Midbrain (tissue), 1 donor: ENCODE measurements around the gene EPS15.

Source experiments
- DNase-seq: peaks from one replicate; lab custom pipeline; 2025; lab: John Stamatoyannopoulos, UW

EPS15 gene

GRCh38 chr1:51381964-51382363, 137.1 kb downstream of the EPS15 start:
- no peak for DNase-seq

DNA sequence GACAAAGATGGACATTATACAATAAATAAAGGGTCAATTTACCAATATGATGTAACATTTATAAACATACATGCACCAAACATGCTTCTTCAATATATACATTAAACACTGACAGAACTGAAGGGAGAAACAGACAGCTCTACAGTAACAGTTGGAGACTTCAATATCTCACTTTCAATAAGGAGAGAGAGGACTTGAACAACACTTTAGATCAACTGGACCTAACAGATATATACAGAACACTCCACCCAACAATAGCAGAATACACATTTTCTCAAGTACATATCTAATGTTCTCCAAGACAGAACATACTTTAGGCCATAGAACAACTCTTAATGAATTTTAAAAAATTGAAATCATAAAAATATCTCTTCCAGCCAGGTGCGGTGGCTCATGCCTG, 138.1 kb downstream of the EPS15 start:
- DNase-seq = no peak

DNA sequence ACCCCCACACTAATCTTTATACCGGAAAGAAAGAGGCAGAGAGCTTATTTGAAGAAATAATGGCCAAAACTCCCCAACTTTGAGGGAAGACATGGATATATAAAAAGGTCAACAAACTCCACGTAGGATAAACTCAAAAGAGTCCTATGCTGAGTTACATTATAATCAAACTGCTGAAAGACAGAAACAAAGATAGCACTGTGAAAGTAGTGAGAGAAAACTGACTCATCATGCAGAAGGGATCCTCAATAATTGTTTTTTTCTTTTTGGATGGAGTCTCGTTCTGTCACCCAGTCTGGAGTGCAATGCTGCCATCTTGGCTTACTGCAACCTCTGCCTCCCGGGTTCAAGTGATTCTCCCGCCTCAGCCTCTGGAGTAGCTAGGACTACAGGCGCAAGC, 140.2 kb downstream of the EPS15 start:
- DNase-seq = no peak

- no peak for DNase-seq
Measured at GRCh38 chr1:51373898-51374297, 145.2 kb downstream of the EPS15 start.

GRCh38 chr1:51372561-51372960, 146.5 kb downstream of the EPS15 start:
- DNase-seq = no peak

DNA sequence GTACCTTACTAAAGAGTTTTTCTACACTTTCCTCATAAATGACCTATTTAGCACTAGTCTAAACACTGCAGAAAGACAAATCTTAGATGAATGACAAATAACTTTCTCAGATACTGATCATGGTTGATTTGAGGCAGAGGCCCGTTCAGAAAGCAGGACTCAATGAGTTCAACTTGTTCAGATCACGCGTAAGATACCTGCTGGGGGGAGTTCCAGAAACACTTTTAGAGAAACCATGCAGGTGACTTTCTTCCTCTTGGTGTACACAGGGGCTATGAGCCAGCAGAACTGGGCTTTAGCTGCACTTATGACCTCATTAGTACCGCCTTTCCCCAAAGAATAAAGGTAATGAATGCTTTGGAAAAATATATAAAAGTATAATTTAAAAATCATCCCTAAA, 149.9 kb downstream of the EPS15 start:
- DNase-seq = no peak

- DNase-seq = no peak
Measured at GRCh38 chr1:51365774-51366173, 153.3 kb downstream of the EPS15 start.

DNA sequence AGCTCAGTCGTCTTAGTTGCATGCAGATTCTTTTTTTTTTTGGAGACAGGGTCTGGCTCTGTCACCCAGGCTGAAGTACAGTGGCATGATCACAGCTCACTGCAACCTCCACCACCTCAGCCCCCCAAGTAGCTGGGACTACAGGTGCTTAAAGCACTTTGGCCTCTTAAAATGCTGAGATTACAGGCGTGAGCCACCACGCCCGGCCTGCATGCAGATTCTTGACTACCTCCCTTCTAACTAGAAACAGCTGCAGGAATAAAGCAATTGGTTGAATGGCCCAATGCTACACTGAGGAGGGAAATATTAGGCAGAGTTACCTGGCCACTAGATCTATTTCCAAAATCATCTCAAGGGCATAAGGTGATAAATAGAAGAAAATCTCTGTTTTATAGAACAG, 159.2 kb downstream of the EPS15 start:
- no peak for DNase-seq

- no peak for DNase-seq
Measured at GRCh38 chr1:51355382-51355781, 163.7 kb downstream of the EPS15 start.

GRCh38 chr1:51354416-51354815, 164.7 kb downstream of the EPS15 start:
- DNase-seq = no peak

- DNase-seq = no peak
Measured at GRCh38 chr1:51351907-51352306, 167.2 kb downstream of the EPS15 start.

GRCh38 chr1:51349862-51350261, 169.2 kb downstream of the EPS15 start:
- DNase-seq = no peak

DNA sequence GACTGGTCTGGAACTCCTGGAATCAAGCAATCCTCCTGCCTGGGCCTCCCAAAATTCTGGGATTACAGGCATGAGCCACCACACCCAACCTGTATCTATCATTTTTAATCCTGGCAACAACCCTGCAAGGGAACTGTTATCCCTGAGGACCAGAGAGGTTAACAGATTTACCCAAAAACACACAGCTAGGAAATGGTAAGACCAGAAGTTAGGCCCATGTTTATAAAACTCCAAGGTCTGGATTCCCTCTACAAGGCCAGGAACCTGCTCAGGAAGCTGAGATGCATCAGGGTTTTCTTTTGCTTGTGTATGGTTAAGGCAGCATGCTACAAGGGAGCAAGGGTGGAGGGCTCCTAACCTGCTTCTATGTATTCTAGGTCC, 170.9 kb downstream of the EPS15 start:
- DNase-seq = no peak

DNA sequence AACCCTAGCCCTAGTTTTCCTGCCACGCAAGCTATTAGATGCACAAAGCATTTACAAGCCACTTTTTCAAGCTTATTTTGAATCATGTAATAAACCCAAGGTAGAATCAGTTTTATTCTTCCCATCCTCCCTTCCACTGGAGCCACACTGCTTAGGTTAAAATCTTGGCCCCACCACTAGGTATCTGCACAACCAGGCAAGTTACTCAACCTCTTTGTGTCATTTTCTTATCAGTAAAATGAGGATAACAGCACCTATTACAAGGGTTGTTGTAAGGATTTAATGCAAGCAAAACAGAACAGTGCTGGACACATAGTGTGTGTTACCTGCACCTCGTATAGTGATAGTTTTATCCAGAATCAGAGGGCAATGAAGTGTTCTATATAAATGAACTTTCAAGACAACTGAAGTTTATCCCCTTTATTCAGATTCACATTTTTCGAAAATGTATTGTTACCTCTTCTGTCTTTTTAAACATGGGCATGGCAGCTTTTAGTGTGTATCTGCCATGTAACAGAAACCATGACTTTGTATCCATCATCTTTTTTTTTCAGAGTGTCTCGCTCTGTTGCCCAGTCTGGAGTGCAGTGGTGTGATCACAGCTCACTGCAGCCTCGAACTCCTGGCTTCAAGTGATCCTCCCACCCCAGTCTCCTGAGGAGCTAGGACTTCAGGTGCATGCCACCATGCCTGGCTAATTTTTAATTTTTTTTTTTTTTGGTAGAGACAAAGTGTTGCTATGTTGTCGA, 171.5 kb downstream of the EPS15 start:
- no peak for DNase-seq

DNA sequence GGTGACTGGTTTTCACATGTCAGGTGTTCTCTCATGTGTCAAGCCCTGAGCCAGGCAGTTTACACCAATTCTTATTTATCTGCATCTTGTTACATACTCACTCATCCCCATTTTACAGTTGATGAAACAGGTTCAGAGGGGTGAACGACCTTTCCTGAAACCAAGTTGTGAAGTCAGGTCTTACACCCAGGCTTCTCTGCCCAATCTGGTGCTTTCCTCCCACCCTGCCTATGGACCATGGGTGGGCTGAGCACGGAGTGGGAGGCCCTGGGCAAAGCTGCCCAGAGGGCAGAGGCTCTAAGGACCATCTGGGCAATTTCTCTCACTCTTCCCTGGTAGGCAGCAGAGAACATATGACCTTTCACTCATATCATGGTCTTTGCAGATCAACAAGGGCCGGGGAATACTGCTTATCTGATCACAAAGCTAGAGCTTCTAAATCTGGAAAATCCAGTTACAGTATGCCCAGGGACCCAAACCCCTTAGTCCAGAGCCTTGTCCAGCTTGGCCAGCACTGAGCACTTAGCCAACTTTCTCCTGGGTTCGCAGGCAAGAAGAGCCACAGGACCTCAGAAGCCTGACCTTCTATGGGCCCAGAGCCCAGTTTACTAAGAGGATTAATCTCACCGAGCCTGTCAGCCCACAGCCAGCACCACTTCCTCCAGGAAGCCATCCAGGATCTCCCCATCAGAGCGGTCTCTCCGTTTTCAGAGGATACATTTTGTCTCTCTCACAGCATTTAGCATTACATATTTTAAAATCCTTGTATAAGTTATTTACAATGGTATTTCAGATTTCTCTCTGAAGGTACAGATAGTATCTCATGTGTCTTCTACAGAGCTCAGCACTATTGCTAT, 172.8 kb downstream of the EPS15 start:
- DNase-seq = no peak

DNA sequence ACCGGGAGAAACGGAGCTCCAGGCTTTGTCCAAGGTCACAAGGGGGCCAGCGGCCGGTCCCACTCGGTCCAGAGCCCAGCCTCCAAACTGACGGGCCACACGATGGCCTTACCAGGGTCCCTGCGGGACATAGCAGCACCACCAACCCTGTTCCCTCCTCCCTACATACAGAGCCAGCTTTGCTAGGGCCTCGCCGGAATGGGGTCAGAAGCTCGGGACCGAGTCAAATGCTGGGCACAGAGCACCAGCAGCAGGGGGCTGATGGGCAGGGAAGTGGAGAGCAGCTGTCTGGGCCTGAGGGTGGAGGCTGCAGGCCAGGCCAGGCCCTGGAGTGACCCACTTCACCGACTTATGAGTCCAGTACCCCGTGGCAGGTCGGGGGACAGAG, 173.8 kb downstream of the EPS15 start:
- DNase-seq = no peak

- no peak for DNase-seq
Measured at GRCh38 chr1:51344602-51345299, 174.3 kb downstream of the EPS15 start.

DNA sequence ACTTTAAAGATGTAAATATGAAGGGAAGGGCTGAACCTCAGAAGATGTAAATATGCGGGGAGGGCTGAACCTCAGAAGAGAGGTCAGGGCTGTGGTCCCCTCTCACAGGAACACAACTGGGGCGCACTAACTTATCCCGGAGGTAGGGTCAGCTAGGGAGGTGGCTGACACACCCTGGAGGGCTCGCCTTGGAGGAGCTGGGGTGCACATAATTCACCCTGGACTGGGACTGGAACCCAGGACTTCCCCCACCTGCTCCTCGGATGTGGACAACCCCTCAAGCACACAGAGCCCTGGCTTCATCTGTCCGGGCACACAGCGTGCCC, 174.8 kb downstream of the EPS15 start:
- DNase-seq = no peak

GRCh38 chr1:51343624-51344023, 175.4 kb downstream of the EPS15 start:
- DNase-seq = no peak

DNA sequence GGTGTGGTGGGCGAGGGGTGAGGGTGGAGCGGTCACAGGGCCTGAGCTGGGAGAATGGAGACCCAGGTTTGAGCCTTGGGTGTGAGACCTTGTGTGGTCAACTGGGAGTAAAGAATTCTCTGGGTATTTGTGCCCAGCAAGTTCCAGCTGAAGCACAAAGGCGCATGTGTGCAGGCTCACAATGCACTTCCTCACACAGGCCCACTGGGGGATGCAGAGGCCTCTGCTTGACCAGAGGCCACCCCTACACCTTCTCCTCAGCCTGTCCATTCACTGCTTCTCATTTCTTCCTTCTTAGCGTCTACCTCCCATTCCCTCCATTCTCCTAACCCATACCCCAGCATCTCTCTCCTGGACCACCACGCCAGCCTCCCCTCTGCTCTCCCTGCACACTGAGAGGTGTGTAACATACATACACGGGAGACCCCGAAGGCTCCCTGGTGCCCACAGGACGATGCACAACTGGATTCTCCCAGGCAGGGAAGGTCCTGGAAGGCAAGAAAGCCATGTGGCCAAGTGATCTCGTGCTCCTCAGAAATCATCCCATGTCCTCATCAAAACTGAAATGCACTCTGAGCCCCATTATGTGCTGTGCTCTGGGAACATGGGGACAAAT, 176.4 kb downstream of the EPS15 start:
- DNase-seq = no peak

GRCh38 chr1:51341876-51342496, 177.1 kb downstream of the EPS15 start:
- DNase-seq = no peak

DNA sequence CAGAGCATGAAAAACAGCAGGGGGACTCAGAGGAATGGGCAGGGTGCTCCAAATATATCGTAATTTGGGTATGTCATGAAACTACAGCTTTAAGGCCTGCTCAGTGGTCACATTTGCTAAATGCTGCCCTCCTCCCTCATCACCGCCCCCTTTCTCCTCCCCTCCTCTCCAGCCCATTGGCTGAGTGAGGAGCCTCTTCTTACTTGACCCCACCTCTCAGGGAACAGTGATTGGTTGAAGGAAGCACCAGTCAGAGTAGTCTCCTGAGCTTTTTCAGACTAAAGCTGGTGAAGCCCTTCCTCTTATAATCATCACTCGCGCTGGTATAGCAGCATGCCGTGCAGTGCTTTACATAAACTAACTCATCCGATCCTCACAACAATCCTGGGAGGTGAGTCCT, 178.7 kb downstream of the EPS15 start:
- DNase-seq = no peak
